Sigmoid colon (tissue), 7 donors: ENCODE data around the gene TENM4. TPM values are rescaled to one million over a fixed set of nuclear protein-coding genes. Genes with fewer than 3 reads are reported as not detected.

Experiments
- DNase-seq: peaks from one replicate; pipeline ENCODE4 v3.0.0-alpha.2; 2019
- H3K27ac ChIP-seq, 4 donors: fragments of 200-600 bp; sonication (generic); one replicate each; pipeline ENCODE4 v1.5.1; 2016 to 2019; ENCODE audit warnings: mild to moderate bottlenecking in 1 of 4
- H3K27me3 ChIP-seq, 3 donors: fragments of 200-600 bp; sonication (generic); one replicate each; pipeline ENCODE4 v1.5.1; 2019; ENCODE audit warnings: mild to moderate bottlenecking in 1 of 3
- H3K36me3 ChIP-seq, 4 donors: fragments of 200-600 bp; sonication (generic); one replicate each; pipeline ENCODE4 v1.5.1; 2016 to 2019
- H3K4me1 ChIP-seq, 4 donors: fragments of 200-600 bp; sonication (generic); one replicate each; pipeline ENCODE4 v1.5.1; 2017 to 2019
- H3K4me3 ChIP-seq, 4 donors: fragments of 200-600 bp; sonication (generic); one replicate each; pipeline ENCODE4 v1.5.1; 2017 to 2019; ENCODE audit warnings: mild to moderate bottlenecking in 2 of 4, moderate library complexity in 1 of 4
- H3K9me3 ChIP-seq, 4 donors: fragments of 200-600 bp in 3 of 4; sonication (generic) in 3 of 4; one replicate each; pipeline versions ENCODE4 v1.5.1 to v1.6.1; 2013 to 2019
- CTCF ChIP-seq, 4 experiments: fragments of 450-650 bp in 3 of 4; fragments of 200-600 bp in 1 of 4; IDR thresholded peaks; one replicate each; pipeline ENCODE4 v1.5.1; 2016 to 2019; ENCODE audit warnings: antibody characterized with exemption in 4 of 4, mild to moderate bottlenecking in 3 of 4, moderate library complexity in 2 of 4
- EP300 ChIP-seq, 4 donors: sonication (generic); formaldehyde crosslinking; IDR thresholded peaks; one replicate each; pipeline ENCODE4 v1.6.1; 2017; ENCODE audit warnings: antibody characterized with exemption in 4 of 4
- POLR2A ChIP-seq, 2 donors: fragments of 450-650 bp; IDR thresholded peaks; one replicate each; pipeline ENCODE4 v1.6.1; 2016; ENCODE audit warnings: antibody characterized with exemption in 2 of 2, mild to moderate bottlenecking in 2 of 2, moderate library complexity in 2 of 2
- POLR2AphosphoS5 ChIP-seq, 4 donors: sonication (generic); formaldehyde crosslinking; IDR thresholded peaks; one replicate each; pipeline ENCODE4 v1.6.1; 2017; ENCODE audit warnings: antibody characterized with exemption in 4 of 4
- WGBS, 2 donors: extraction: QIAGEN DNeasy Blood & Tissue Kit; methylation state at CpG; one replicate each; pipeline ENCODE4 v1.1.7; 2013; 5-methylcytosine and 5-hydroxymethylcytosine counted together
- intact Hi-C: fragments of 100-400 bp; cut with DNase I; formaldehyde crosslinking; loops from one replicate; pipeline ENCODE4 v1.15.1; 2023
- polyA plus RNA-seq, 3 donors: library from polyadenylated mRNA; stranded (reverse); fragments of 200-250 nt; gene quantifications; one replicate each; pipeline ENCODE4 v1.2.3, GENCODE V29; 2013
- small RNA-seq, 3 donors: library from RNA; depleted of rRNA; stranded (forward); fragments of <200 nt; gene quantifications; one replicate each; pipeline ENCODE3, GENCODE V24; 2016
- total RNA-seq, 4 donors: library from RNA; depleted of rRNA; stranded (reverse); fragments of >200 nt; gene quantifications; one replicate each; pipeline ENCODE4 v1.1.0, GENCODE V29; 2016
- donor health status: healthy with polysubstance abuse.
- donor health status: Bipolar disorder and iron deficiency.
- donor health status: healthy.

TENM4 gene
- total and polyA plus RNA-seq, 7 donors, result 0.23 to 14.6 (median 1.9) TPM; not detected in 1

- WGBS, 2 donors, result 78 to 81% methylated on average over 7 of the region's 7 CpGs
- no peaks in the 10 kb centered on the region for H3K9me3 ChIP-seq
- TF ChIP-seq CTCF (IDR thresholded peaks at IDR 0.05) (no peak), POLR2A (IDR thresholded peaks at IDR 0.05) (no peak), POLR2AphosphoS5 (IDR thresholded peaks at IDR 0.05) (no peak), EP300 (IDR thresholded peaks at IDR 0.05) (no peak)
- no peaks in the 10 kb centered on the region for H3K4me1 ChIP-seq
- no peak for DNase-seq
- no peak overlapping the region for H3K4me3 ChIP-seq
- intact Hi-C loops, result no loop called here
- no peaks in the 10 kb centered on the region for H3K36me3 ChIP-seq
- no peak overlapping the region for H3K27ac ChIP-seq
- H3K27me3 ChIP-seq, result no peaks in the 10 kb centered on the region
Observed at GRCh38 chr11:78605296-78605695, 835.5 kb downstream of the TENM4 start.

GRCh38 chr11:78603792-78604191 is 837.0 kb downstream of the TENM4 start:
- 55 to 85% methylated on average over 1 of the region's 1 CpG for WGBS, 2 donors
- Histone ChIP-seq H3K36me3 (no peaks in the 10 kb centered on the region), H3K4me1 (no peaks in the 10 kb centered on the region), H3K4me3 (no peak overlapping the region), H3K27me3 (no peaks in the 10 kb centered on the region), H3K27ac (no peak overlapping the region), H3K9me3 (no peaks in the 10 kb centered on the region)
- intact Hi-C loops, result no loop called here
- no peak for TF ChIP-seq POLR2A (IDR thresholded peaks at IDR 0.05)
- TF ChIP-seq CTCF (IDR thresholded peaks at IDR 0.05), result no peak
- no peak for TF ChIP-seq EP300 (IDR thresholded peaks at IDR 0.05)
- no peak for TF ChIP-seq POLR2AphosphoS5 (IDR thresholded peaks at IDR 0.05)
- DNase-seq, result no peak

Small RNA genes within 50 kb of the gene (small RNA-seq; reads per million reads assigned to genes)
- gene MIR5579, result 0 reads per million in 3 donors
- 1.4 to 4.0 (median 1.6) reads per million in 3 donors for gene MIR708
